Measurements from ENCODE around the gene CRYBB3.
"Not testable (repeated sequence)": the region's sequence is repeated elsewhere in the genome, so short reads cannot be mapped to it uniquely, and the experiment has no call there.

CRYBB3 gene

GRCh38 chr22:25206998-25207397, 7.3 kb downstream of the CRYBB3 start:
- no peak for DNase-seq (ENCODE audit: low spot score)

DNA sequence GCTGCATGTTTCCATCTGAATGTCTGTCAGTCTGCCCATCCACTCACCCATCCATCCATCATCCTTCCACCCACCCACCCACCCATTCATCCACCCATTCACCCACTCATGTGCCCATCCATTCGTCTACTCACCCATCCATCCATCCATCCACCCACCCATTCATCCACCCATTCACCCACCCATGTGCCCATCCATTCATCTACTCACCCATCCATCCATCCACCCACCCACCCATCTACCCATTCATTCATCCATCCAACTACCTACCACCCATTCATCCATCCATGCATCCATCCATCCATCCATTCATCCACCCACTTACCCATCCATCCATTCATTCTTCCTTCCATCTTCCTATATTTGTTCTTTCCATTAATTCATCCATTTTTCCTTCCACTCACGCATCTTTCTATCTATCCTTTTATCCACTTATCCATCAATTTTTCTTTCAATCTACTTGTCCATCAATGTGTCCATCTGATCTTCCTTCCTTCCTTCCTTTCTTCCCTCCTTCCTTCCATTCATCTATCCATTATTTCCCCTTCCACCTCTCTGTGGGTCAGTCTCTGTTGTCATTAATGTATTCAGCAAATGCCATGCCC, 8.0 kb downstream of the CRYBB3 start:
- DNase-seq (ENCODE audit: low spot score), result no peak

GRCh38 chr22:25208328-25208727, 8.7 kb downstream of the CRYBB3 start:
- no peak for DNase-seq (ENCODE audit: low spot score)

- no peak for DNase-seq (ENCODE audit: low spot score)
Measured at GRCh38 chr22:25208743-25209505, 9.3 kb downstream of the CRYBB3 start.

GRCh38 chr22:25210793-25211192, 11.1 kb downstream of the CRYBB3 start:
- no peak for DNase-seq (ENCODE audit: low spot score)

GRCh38 chr22:25212337-25212736, 12.7 kb downstream of the CRYBB3 start:
- DNase-seq (ENCODE audit: low spot score), result no peak

- no peak for DNase-seq (ENCODE audit: low spot score)
Measured at GRCh38 chr22:25213221-25213620, 13.6 kb downstream of the CRYBB3 start.

- no peak for DNase-seq (ENCODE audit: low spot score)
Measured at GRCh38 chr22:25216230-25216629, 16.6 kb downstream of the CRYBB3 start.

GRCh38 chr22:25219211-25219689, 19.6 kb downstream of the CRYBB3 start, which contains the start of gene CRYBB2:
CRYBB2 (plus strand) TSS chr22:25219639; CDS start chr22:25221430, 1,791 bp downstream.
- no peak for DNase-seq (ENCODE audit: low spot score)

DNA sequence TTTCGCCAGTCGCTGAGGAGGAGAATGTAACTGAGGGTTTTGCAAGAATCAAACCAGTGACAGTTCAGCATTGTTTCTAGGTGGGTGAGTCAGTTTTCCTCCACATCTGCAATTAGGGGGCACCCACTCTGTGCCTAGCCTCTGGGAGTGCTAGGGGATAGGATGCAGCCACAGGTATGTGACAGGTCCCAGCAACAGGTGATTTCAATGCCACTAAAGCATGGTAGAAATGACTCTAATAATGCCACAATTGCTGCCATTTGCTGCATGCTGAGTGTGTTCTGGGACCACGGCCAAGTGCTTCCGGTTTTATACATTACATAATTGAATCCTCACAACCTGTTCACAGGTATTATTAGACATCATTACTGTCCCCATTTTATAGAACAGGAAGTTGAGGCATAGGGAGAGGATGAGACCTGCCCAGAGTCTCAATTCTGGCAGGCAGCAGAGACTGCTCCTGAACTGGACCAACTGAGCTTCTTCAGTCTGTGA, 20.3 kb downstream of the CRYBB3 start:
- DNase-seq (ENCODE audit: low spot score), result no peak

- no peak for DNase-seq (ENCODE audit: low spot score)
Measured at GRCh38 chr22:25221790-25222189, 22.1 kb downstream of the CRYBB3 start.

- DNase-seq (ENCODE audit: low spot score), result no peak
Measured at GRCh38 chr22:25223269-25223850, 23.7 kb downstream of the CRYBB3 start.

GRCh38 chr22:25228822-25229221, 29.2 kb downstream of the CRYBB3 start:
- DNase-seq (ENCODE audit: low spot score), result no peak

- not testable (repeated sequence) for DNase-seq (ENCODE audit: low spot score)
Measured at GRCh38 chr22:25230760-25231159, 31.1 kb downstream of the CRYBB3 start.

GRCh38 chr22:25232301-25232700, 32.6 kb downstream of the CRYBB3 start:
- no peak for DNase-seq (ENCODE audit: low spot score)

DNA sequence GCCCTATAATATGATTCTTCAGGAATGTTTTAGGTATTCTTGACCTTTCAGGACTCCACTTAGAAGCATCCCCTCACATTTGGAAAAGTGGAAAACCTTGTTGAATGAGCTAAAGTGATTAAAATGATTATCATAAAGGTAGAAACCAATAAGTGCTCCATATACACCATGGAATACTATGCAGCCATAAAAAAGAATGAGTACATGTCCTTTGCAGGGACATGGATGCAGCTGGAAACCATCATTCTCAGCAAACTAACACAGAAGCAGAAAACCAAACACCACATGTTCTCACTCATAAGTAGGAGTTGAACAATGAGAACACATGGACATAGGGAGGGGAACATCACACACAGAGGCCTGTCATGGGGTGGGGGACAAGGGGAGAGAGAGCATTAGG, 34.0 kb downstream of the CRYBB3 start:
- not testable (repeated sequence) for DNase-seq (ENCODE audit: low spot score)

DNA sequence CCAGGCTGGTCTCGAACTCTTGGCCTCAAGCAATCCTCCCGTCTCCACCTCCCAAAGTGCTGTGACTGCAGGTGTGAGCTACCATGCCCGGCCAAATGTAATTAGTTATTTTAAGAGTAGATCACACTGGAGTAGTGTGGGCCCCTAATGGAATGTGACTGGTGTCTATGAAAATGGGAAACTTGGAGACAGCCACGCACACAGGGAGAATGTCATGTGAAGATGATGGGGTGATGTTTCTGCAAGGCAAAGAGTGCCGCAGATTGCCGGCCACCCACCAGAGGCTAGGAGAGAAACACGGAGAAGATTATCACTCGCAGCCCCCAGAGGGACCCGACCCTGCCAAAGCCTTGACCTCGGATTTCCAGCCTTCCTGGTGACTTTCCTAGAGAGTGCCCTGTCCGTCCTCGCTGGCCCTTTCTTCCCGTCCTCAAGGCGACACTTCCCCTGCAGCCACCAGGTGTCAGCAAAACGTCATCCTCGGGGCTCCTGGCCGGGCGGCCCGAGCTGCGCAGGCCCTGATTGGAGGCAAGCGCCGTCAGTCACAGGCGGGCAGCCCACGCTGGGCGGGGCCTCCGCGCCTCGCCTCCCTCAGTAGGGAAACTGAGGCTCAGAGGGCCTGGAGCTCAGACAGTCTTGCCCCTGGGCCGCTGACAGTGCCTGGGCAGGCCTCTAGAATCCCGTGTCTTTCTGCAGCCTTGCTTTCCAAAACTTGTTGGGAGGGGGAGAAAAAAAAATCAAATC, 36.1 kb downstream of the CRYBB3 start:
- DNase-seq (ENCODE audit: low spot score), result peak; percentile 26

DNA sequence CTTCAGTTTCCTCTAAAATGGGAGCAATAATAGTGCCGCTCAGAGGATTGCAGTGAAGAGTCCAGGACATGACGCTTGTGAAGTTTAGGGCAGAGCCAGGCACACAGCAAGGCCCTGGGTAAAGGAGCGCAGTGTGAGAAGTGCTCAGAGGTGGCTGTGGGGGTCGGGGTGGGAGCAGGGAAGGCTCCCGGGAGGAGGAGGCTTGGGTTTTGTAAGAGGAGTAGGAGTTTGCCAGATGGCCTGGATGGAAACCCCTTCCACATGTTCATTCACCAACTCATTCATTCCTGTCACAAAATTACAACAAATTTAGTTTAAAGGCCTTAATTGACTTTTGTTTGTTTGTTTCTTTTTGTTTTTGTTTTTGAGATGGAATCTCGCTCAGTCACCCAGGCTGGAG, 36.8 kb downstream of the CRYBB3 start:
- DNase-seq (ENCODE audit: low spot score), result no peak

DNA sequence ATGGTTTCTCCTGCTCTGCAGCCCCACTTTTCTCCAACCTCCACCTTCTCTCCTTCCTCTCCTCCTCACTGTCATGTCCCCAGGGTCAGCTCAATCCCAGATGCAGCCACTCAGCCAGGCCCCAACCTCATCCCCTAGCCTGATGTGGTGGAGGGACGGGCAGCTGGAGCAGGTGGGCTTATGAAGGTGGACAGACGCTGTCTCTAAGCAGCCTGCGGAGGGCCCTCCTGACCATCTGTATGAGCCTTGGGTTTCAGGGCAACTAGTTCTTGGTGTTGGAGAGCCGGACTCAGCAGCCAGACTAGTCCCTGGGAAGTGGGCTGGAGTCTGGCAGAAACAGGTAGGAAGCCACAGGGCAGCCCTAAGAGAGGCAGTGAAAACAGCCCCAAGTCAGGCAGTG, 37.8 kb downstream of the CRYBB3 start:
- DNase-seq (ENCODE audit: low spot score), result no peak

DNA sequence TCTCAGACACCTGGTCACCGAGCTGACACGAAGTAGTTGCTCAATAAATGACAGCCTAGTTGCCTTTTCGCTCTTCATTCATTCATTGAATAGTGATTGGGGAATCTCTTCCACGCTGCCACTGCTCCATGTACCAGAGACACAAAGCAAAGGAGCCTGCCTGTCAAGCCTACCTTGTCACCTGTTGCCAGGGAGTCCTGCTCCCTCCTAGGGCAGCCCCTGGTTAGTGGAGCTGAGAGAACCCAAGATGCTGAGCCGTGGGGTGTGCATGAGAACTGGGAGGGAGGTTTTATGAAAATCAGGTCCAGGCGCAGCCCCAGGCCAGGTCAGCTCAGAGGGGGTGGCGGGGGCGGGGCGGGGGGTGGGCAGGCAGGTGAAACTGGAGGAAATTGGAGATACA, 38.4 kb downstream of the CRYBB3 start:
- DNase-seq (ENCODE audit: low spot score), result not testable (repeated sequence)

GRCh38 chr22:25255169-25255568, 55.5 kb downstream of the CRYBB3 start:
- DNase-seq (ENCODE audit: low spot score), result not testable (repeated sequence)

All from hematopoietic multipotent progenitor cell treated with erythropoietin and hydrocortisone succinate and interleukin-3 and kit ligand, for 17 days (in vitro differentiated cells).